Dermis lymphatic vessel endothelial cell (primary cell): ENCODE results near the gene ANKRD33. TPM values are rescaled to one million over a fixed set of nuclear protein-coding genes. Genes with fewer than 3 reads are reported as not detected.

Source experiments
- total RNA-seq: library from RNA; depleted of rRNA; stranded (reverse); fragments of >200 nt; gene quantifications from 2 replicates; pipeline ENCODE4 v1.2.1, GENCODE V29; 2014

The ANKRD33 gene, protein sequence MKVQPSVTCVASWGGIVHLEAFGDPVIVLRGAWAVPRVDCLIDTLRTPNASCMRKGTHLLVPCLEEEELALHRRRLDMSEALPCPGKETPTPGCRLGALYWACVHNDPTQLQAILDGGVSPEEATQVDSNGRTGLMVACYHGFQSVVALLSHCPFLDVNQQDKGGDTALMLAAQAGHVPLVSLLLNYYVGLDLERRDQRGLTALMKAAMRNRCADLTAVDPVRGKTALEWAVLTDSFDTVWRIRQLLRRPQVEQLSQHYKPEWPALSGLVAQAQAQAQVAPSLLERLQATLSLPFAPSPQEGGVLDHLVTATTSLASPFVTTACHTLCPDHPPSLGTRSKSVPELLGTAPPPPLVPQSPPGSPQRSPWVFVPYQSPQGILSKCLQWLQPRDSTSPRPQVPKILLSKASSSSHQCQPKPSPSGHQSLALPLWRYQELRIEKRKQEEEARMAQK
- 0.09 and 0.11 TPM in 2 replicates for total RNA-seq

DNA sequence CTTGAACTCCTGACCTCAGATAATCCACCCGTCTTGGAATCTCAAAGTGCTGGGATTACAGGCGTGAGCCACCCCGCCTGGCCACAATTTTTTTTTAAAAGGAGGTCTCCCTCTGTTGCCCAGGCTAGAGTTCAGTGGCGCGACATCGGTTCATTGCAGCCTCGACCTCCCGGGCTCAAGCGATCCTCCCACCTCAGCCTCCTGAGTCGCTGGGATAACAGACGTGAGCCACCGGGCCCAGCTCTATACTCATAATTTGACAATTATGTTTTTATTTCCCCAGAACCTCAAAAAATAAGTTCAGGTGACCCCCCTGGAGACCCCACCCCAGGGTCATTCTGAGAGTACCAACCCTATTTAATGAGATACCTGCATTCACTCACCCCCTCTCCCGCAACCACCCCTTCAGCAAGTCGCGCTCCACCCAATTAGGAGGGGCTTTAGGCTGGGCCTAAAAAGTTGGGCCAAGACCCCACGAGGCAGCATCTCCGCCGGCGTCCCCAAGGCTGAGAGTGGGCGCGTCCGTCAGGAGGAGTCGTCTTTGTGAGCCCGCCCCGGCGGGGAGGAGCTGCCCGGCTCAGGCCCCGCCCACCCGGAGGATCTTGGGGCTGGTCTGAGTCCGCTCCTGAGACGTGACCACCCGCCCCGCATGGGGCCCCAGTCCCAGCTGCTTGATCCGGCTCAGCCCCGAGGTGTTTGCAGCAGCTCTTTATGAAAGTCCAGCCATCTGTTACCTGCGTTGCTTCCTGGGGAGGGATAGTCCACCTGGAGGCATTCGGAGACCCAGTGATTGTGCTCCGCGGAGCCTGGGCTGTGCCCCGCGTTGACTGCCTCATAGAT, at the start of gene ANKRD33:
Gene ANKRD33 (plus strand): TSS at position 628 of the 840 bp plus-strand sequence. CDS start 84 bp downstream, at position 712.

DNA sequence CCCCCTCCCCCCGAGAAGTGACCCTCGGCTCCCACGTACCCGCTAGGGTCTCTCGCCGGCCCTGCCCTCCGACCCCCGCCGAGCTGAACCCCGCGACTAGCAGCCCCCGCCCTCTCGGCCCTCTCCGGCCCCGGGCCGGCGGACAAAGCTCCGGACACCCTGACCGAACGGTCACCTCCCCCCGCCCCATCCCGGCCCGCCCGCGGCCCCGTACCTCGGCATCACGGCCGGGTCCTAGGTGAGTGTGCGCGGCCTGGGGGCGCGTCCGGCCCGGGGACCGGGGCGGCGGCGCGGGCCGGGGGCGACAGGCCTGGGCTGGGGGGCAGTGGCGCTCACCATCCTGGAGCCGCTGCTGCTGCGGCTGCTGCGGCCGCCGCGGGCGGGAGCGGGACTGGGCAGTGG, 39.6 kb upstream of the ANKRD33 start, which contains the start of gene FIGNL2:
Gene FIGNL2 (minus strand): TSS at position 393 of the 402 bp plus-strand sequence. CDS start 26,305 bp downstream, outside the sequence.

DNA sequence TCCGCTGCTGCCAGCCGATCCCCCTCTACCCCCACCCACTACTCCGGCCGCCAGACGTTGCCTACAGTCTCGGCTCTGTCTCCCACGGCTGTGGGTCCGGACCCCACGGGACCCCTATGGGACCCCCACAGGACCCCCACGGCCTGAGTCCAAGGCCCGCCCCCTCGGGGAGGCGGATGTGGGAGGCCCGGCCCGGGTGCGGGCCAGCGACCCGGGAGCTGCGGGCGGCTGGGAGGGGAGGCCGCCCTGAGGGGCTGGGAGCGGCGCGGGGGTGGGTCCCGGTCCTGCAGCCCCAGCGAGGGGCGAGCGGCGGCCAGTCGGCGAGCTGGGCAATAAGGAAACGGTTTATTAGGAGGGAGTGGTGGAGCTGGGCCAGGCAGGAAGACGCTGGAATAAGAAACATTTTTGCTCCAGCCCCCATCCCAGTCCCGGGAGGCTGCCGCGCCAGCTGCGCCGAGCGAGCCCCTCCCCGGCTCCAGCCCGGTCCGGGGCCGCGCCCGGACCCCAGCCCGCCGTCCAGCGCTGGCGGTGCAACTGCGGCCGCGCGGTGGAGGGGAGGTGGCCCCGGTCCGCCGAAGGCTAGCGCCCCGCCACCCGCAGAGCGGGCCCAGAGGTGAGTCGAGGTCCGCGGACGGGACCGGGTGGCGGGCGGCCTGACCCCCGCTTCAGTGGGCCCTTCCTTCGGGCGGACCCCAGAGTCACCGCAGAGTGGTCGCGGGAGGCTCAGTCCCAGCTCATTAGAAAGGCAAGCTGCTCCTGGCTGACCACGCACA, 19.4 kb downstream of the ANKRD33 start, which contains the start of gene ACVRL1:
Gene ACVRL1 (plus strand): TSS at position 422 of the 773 bp plus-strand sequence. CDS start 4,971 bp downstream, outside the sequence.

Other genes with a start within 250 kb of the ANKRD33 start
- 0.43 and 0.86 TPM in 2 replicates for gene FIGNL2, start 39.4 kb upstream of the ANKRD33 start, total RNA-seq
- gene ACVRL1, start 19.4 kb downstream of the ANKRD33 start, total RNA-seq: 263 and 356 TPM in 2 replicates
- 11.8 and 12.7 TPM in 2 replicates for gene ACVR1B, start 63.6 kb downstream of the ANKRD33 start, total RNA-seq
- gene TAMALIN, start 118.8 kb downstream of the ANKRD33 start, total RNA-seq: 27.4 and 32.4 TPM in 2 replicates
- gene NR4A1, start 163.3 kb downstream of the ANKRD33 start, total RNA-seq: 0.86 and 6.2 TPM in 2 replicates
- gene ATG101, start 181.9 kb downstream of the ANKRD33 start, total RNA-seq: 45.9 and 51.7 TPM in 2 replicates
- gene SMIM41, start 191.6 kb downstream of the ANKRD33 start, total RNA-seq: 0.09 TPM in 1 of 2 replicates, not detected in the other